SK-N-SH treated with all-trans-retinoic acid at 6 μM for 48 hours (cell line): ENCODE results near the gene PDE1C.

Experiments used
- ATAC-seq: fragments of 200-7000 bp; cut with Tn5 transposase; 3 replicates; pipeline ENCODE4 v1.9.1; 2020; ENCODE audit warnings: mild to moderate bottlenecking, moderate library complexity
- ARNTL ChIP-seq: fragments of 450-650 bp; formaldehyde crosslinking; IDR thresholded peaks from 2 replicates; pipeline ENCODE4 v1.5.0; 2020; ENCODE audit warnings: low read depth, mild to moderate bottlenecking, moderate library complexity, borderline replicate concordance
- BACH2 ChIP-seq: fragments of 250-450 bp; sonication (Bioruptor Pico); IDR thresholded peaks from 2 replicates; pipeline ENCODE4 v1.9.0; 2021; ENCODE audit warnings: mild to moderate bottlenecking, borderline replicate concordance
- CSDC2 ChIP-seq: fragments of 250-450 bp; sonication (Bioruptor Pico); IDR thresholded peaks from 2 replicates; pipeline ENCODE4 v1.5.0; 2020; ENCODE audit warnings: mild to moderate bottlenecking, moderate library complexity
- ESRRG ChIP-seq: fragments of 250-450 bp; sonication (Bioruptor Pico); IDR thresholded peaks from 2 replicates; pipeline ENCODE4 v1.6.1; 2021; ENCODE audit warnings: mild to moderate bottlenecking
- GLIS3 ChIP-seq: fragments of 250-450 bp; sonication (Bioruptor Pico); IDR thresholded peaks from 2 replicates; pipeline ENCODE4 v1.5.0; 2020; ENCODE audit warnings: mild to moderate bottlenecking, moderate library complexity
- ISL1 ChIP-seq: fragments of 250-450 bp; sonication (Bioruptor Pico); IDR thresholded peaks from 2 replicates; pipeline ENCODE4 v2.1.2; 2022; ENCODE audit warnings: mild to moderate bottlenecking, moderate library complexity
- OSR1 ChIP-seq: fragments of 250-450 bp; sonication (Bioruptor Pico); IDR thresholded peaks from 2 replicates; pipeline ENCODE4 v1.8.0; 2022; ENCODE audit warnings: moderate library complexity, mild to moderate bottlenecking, inconsistent platforms
- PPARA ChIP-seq: fragments of 250-450 bp; sonication (Bioruptor Pico); IDR thresholded peaks from 2 replicates; pipeline ENCODE4 v1.5.0; 2020; ENCODE audit warnings: mild to moderate bottlenecking, borderline replicate concordance
- RARB ChIP-seq: fragments of 250-450 bp; sonication (Bioruptor Pico); IDR thresholded peaks from 2 replicates; pipeline ENCODE4 v1.8.0; 2021; ENCODE audit warnings: mild to moderate bottlenecking, moderate library complexity
- SNAI2 ChIP-seq: fragments of 250-450 bp; sonication (Bioruptor Pico); IDR thresholded peaks from 2 replicates; pipeline ENCODE4 v1.5.0; 2020; ENCODE audit warnings: mild to moderate bottlenecking, moderate library complexity
- TCF4 ChIP-seq: fragments of 250-450 bp; sonication (Bioruptor Pico); IDR thresholded peaks from 2 replicates; pipeline ENCODE4 v1.8.0; 2021; ENCODE audit warnings: mild to moderate bottlenecking, moderate library complexity, borderline replicate concordance
- TOX ChIP-seq: fragments of 250-450 bp; sonication (Bioruptor Pico); IDR thresholded peaks from 2 replicates; pipeline ENCODE4 v1.8.0; 2021; ENCODE audit warnings: mild to moderate bottlenecking, moderate library complexity, borderline replicate concordance
- ZC3H10 ChIP-seq: fragments of 250-450 bp; sonication (Bioruptor Pico); IDR thresholded peaks from 2 replicates; pipeline ENCODE4 v1.5.1; 2021; ENCODE audit warnings: mild to moderate bottlenecking, moderate library complexity
- ZFP3 ChIP-seq: fragments of 250-450 bp; sonication (Bioruptor Pico); IDR thresholded peaks from 2 replicates; pipeline ENCODE4 v1.5.0; 2020; ENCODE audit warnings: mild to moderate bottlenecking, moderate library complexity
- ZFP30 ChIP-seq: fragments of 450-650 bp; formaldehyde crosslinking; IDR thresholded peaks from 2 replicates; pipeline ENCODE4 v1.5.0; 2022; ENCODE audit warnings: mild to moderate bottlenecking, moderate library complexity
- ZNF565 ChIP-seq: fragments of 450-650 bp; formaldehyde crosslinking; conservative IDR thresholded peaks from 2 replicates; pipeline ENCODE4 v1.5.0; 2020; ENCODE audit warnings: low read depth, mild to moderate bottlenecking, moderate library complexity
- ZNF8 ChIP-seq: fragments of 450-650 bp; formaldehyde crosslinking; IDR thresholded peaks from 2 replicates; pipeline ENCODE4 v1.5.0; 2020; ENCODE audit warnings: mild to moderate bottlenecking, moderate library complexity
- TF ChIP-seq, protein P1 (sequence below): fragments of 250-450 bp; sonication (Bioruptor Pico); IDR thresholded peaks from 2 replicates; pipeline ENCODE4 v1.5.1; 2021; ENCODE audit warnings: mild to moderate bottlenecking, moderate library complexity
- TF ChIP-seq, protein P2 (sequence below): fragments of 250-450 bp; sonication (Bioruptor Pico); IDR thresholded peaks from 2 replicates; pipeline ENCODE4 v1.5.1; 2020; ENCODE audit warnings: low read depth, mild to moderate bottlenecking, moderate library complexity
- TF ChIP-seq, protein P3 (sequence below): fragments of 250-450 bp; sonication (Bioruptor Pico); IDR thresholded peaks from 2 replicates; pipeline ENCODE4 v1.8.0; 2021; ENCODE audit warnings: low read depth, mild to moderate bottlenecking, moderate library complexity, borderline replicate concordance
- TF ChIP-seq, protein P4 (sequence below): fragments of 250-450 bp; sonication (Bioruptor Pico); IDR thresholded peaks from 2 replicates; pipeline ENCODE4 v1.8.0; 2020; ENCODE audit warnings: mild to moderate bottlenecking, moderate library complexity, borderline replicate concordance
- TF ChIP-seq, protein P5 (sequence below): fragments of 250-450 bp; sonication (Bioruptor Pico); IDR thresholded peaks from 2 replicates; pipeline ENCODE4 v1.5.0; 2020; ENCODE audit warnings: mild to moderate bottlenecking, moderate library complexity

Gene PDE1C

DNA sequence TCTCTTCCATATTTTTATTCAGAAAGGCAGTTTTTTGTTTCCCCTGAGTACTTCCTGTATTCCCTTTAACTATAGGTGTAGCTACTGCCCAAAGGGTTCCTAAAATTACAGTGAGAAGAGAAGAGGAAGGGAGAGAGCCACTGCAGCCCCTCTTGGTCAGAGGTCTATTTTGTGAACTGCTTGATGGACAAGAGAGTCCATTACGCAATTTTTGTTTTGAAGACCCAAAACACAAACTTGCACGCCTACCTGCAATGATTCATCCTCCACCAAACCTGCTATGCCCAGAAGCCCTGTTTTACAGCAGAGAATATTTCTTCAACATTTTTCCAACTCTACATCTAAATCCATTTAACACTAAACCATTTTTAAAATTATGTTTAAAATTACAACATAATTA is 75.1 kb downstream of the PDE1C start:
- ATAC-seq, result no peak
- TF ChIP-seq, protein P1, sequence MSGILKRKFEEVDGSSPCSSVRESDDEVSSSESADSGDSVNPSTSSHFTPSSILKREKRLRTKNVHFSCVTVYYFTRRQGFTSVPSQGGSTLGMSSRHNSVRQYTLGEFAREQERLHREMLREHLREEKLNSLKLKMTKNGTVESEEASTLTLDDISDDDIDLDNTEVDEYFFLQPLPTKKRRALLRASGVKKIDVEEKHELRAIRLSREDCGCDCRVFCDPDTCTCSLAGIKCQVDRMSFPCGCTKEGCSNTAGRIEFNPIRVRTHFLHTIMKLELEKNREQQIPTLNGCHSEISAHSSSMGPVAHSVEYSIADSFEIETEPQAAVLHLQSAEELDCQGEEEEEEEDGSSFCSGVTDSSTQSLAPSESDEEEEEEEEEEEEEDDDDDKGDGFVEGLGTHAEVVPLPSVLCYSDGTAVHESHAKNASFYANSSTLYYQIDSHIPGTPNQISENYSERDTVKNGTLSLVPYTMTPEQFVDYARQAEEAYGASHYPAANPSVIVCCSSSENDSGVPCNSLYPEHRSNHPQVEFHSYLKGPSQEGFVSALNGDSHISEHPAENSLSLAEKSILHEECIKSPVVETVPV (CRISPR knock-in tag), result no peak
- TF ChIP-seq CSDC2 (CRISPR knock-in tag) (no peak), RARB (no peak), TOX (CRISPR knock-in tag) (no peak), GLIS3 (CRISPR knock-in tag) (no peak), SNAI2 (CRISPR knock-in tag) (no peak), ESRRG (CRISPR knock-in tag) (no peak), ZNF8 (no peak), OSR1 (no peak), ZNF565 (no peak)
- TF ChIP-seq, protein P2, sequence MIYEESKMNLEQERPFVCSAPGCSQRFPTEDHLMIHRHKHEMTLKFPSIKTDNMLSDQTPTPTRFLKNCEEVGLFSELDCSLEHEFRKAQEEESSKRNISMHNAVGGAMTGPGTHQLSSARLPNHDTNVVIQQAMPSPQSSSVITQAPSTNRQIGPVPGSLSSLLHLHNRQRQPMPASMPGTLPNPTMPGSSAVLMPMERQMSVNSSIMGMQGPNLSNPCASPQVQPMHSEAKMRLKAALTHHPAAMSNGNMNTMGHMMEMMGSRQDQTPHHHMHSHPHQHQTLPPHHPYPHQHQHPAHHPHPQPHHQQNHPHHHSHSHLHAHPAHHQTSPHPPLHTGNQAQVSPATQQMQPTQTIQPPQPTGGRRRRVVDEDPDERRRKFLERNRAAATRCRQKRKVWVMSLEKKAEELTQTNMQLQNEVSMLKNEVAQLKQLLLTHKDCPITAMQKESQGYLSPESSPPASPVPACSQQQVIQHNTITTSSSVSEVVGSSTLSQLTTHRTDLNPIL (CRISPR knock-in tag), result no peak
- TF ChIP-seq, protein P3, sequence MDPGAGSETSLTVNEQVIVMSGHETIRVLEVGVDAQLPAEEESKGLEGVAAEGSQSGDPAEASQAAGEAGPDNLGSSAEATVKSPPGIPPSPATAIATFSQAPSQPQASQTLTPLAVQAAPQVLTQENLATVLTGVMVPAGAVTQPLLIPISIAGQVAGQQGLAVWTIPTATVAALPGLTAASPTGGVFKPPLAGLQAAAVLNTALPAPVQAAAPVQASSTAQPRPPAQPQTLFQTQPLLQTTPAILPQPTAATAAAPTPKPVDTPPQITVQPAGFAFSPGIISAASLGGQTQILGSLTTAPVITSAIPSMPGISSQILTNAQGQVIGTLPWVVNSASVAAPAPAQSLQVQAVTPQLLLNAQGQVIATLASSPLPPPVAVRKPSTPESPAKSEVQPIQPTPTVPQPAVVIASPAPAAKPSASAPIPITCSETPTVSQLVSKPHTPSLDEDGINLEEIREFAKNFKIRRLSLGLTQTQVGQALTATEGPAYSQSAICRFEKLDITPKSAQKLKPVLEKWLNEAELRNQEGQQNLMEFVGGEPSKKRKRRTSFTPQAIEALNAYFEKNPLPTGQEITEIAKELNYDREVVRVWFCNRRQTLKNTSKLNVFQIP (CRISPR knock-in tag), result no peak

DNA sequence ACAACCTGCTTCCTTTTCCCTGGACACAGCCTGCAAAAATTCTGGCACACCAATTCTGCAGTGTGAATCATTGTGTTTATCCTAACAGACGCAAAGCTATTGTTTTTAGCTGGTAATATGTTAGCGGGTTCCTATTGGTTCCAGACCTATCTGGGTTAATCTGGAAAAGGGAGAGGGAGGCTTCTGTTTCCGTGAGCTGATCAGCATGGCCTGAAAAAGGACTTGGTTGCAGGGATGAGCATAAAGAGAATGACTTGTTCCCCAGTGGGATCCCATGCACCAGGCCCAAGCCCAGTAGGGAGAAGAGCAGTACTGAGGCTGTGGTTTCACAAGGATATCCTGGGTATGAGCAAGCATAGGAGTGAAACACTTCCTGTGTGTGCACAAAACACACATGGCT is 78.4 kb downstream of the PDE1C start:
- TF ChIP-seq ESRRG (CRISPR knock-in tag) (no peak), BACH2 (CRISPR knock-in tag) (no peak), PPARA (CRISPR knock-in tag) (no peak), ZFP30 (CRISPR knock-in tag) (no peak), TCF4 (no peak), ARNTL (CRISPR knock-in tag) (no peak), RARB (no peak), GLIS3 (CRISPR knock-in tag) (no peak), ZNF8 (no peak), ZNF565 (no peak), TOX (CRISPR knock-in tag) (no peak), ZFP3 (no peak), ISL1 (CRISPR knock-in tag) (no peak), ZC3H10 (CRISPR knock-in tag) (no peak)
- TF ChIP-seq, protein P4, sequence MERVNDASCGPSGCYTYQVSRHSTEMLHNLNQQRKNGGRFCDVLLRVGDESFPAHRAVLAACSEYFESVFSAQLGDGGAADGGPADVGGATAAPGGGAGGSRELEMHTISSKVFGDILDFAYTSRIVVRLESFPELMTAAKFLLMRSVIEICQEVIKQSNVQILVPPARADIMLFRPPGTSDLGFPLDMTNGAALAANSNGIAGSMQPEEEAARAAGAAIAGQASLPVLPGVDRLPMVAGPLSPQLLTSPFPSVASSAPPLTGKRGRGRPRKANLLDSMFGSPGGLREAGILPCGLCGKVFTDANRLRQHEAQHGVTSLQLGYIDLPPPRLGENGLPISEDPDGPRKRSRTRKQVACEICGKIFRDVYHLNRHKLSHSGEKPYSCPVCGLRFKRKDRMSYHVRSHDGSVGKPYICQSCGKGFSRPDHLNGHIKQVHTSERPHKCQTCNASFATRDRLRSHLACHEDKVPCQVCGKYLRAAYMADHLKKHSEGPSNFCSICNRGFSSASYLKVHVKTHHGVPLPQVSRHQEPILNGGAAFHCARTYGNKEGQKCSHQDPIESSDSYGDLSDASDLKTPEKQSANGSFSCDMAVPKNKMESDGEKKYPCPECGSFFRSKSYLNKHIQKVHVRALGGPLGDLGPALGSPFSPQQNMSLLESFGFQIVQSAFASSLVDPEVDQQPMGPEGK, result no peak
- TF ChIP-seq, protein P3 (CRISPR knock-in tag), result no peak
- TF ChIP-seq, protein P5, sequence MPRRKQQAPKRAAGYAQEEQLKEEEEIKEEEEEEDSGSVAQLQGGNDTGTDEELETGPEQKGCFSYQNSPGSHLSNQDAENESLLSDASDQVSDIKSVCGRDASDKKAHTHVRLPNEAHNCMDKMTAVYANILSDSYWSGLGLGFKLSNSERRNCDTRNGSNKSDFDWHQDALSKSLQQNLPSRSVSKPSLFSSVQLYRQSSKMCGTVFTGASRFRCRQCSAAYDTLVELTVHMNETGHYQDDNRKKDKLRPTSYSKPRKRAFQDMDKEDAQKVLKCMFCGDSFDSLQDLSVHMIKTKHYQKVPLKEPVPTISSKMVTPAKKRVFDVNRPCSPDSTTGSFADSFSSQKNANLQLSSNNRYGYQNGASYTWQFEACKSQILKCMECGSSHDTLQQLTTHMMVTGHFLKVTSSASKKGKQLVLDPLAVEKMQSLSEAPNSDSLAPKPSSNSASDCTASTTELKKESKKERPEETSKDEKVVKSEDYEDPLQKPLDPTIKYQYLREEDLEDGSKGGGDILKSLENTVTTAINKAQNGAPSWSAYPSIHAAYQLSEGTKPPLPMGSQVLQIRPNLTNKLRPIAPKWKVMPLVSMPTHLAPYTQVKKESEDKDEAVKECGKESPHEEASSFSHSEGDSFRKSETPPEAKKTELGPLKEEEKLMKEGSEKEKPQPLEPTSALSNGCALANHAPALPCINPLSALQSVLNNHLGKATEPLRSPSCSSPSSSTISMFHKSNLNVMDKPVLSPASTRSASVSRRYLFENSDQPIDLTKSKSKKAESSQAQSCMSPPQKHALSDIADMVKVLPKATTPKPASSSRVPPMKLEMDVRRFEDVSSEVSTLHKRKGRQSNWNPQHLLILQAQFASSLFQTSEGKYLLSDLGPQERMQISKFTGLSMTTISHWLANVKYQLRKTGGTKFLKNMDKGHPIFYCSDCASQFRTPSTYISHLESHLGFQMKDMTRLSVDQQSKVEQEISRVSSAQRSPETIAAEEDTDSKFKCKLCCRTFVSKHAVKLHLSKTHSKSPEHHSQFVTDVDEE (CRISPR knock-in tag), result no peak
- TF ChIP-seq, protein P2 (CRISPR knock-in tag), result no peak
- TF ChIP-seq, protein P1 (CRISPR knock-in tag), result no peak
- TF ChIP-seq, all 23 proteins: peak for 0
- no peak for ATAC-seq
